ENCODE results near the gene C2CD4C.
"Not testable (repeated sequence)": the region's sequence is repeated elsewhere in the genome, so short reads cannot be mapped to it uniquely, and the experiment has no call there.

C2CD4C gene

GRCh38 chr19:408902-409515 is at the start of gene C2CD4C:
C2CD4C (minus strand) TSS chr19:409147; CDS start chr19:408361, 786 bp downstream.
- DNase-seq: no peak

- DNase-seq: no peak
Observed at GRCh38 chr19:458091-459042, 49.4 kb upstream of the C2CD4C start.

GRCh38 chr19:457636-458035 is 48.7 kb upstream of the C2CD4C start:
- no peak for DNase-seq

GRCh38 chr19:456547-457110 is 47.7 kb upstream of the C2CD4C start:
- DNase-seq: no peak

GRCh38 chr19:455851-456546 is 47.1 kb upstream of the C2CD4C start:
- DNase-seq: no peak

GRCh38 chr19:455031-455705 is 46.2 kb upstream of the C2CD4C start:
- DNase-seq: no peak

GRCh38 chr19:453606-454005 is 44.7 kb upstream of the C2CD4C start:
- DNase-seq: no peak

GRCh38 chr19:452829-453228 is 43.9 kb upstream of the C2CD4C start:
- no peak for DNase-seq

GRCh38 chr19:450912-451481 is 42.0 kb upstream of the C2CD4C start:
- not testable (repeated sequence) for DNase-seq

- DNase-seq: no peak
Observed at GRCh38 chr19:449916-450315, 41.0 kb upstream of the C2CD4C start.

- no peak for DNase-seq
Observed at GRCh38 chr19:447816-448560, 39.0 kb upstream of the C2CD4C start.

GRCh38 chr19:447064-447426 is 38.1 kb upstream of the C2CD4C start:
- no peak for DNase-seq

- DNase-seq: no peak
Observed at GRCh38 chr19:444677-445210, 35.8 kb upstream of the C2CD4C start.

GRCh38 chr19:443005-443404 is 34.1 kb upstream of the C2CD4C start:
- DNase-seq: no peak

GRCh38 chr19:442085-442484 is 33.1 kb upstream of the C2CD4C start:
- no peak for DNase-seq

GRCh38 chr19:441213-441836 is 32.4 kb upstream of the C2CD4C start:
- no peak for DNase-seq

- DNase-seq: no peak
Observed at GRCh38 chr19:440391-441212, 31.7 kb upstream of the C2CD4C start.

GRCh38 chr19:439167-439900 is 30.4 kb upstream of the C2CD4C start:
- DNase-seq: no peak

GRCh38 chr19:438416-438958 is 29.5 kb upstream of the C2CD4C start:
- no peak for DNase-seq
